HepG2 (cell line): ENCODE measurements around the gene ATG13. TPM values are rescaled to one million over a fixed set of nuclear protein-coding genes. Genes with fewer than 3 reads are reported as not detected.

ENCODE experiments used
- HNRNPH1 ChIP-seq: fragments of 200-400 bp; formaldehyde crosslinking; optimal IDR thresholded peaks from 2 replicates; pipeline ENCODE3; 2017; ENCODE audit warnings: mild to moderate bottlenecking, low read depth, low read length
- JUN ChIP-seq: sonication (generic); formaldehyde crosslinking; IDR thresholded peaks from 2 replicates; pipeline ENCODE4 v1.4.0; 2020; ENCODE audit warnings: mild to moderate bottlenecking, missing genetic modification reagents
- NR2C2 ChIP-seq: sonication (generic); formaldehyde crosslinking; IDR thresholded peaks from 2 replicates; pipeline ENCODE4 v1.4.0; 2020; ENCODE audit warnings: missing genetic modification reagents, mild to moderate bottlenecking, moderate library complexity, borderline replicate concordance
- PAWR ChIP-seq: sonication (generic); formaldehyde crosslinking; IDR thresholded peaks from 2 replicates; pipeline ENCODE4 v1.4.0; 2020; ENCODE audit warnings: missing genetic modification reagents, mild to moderate bottlenecking, borderline replicate concordance
- PHF8 ChIP-seq: sonication (generic); formaldehyde crosslinking; IDR thresholded peaks from 2 replicates; pipeline ENCODE4 v1.5.0; 2020; ENCODE audit warnings: missing genetic modification reagents
- RBFOX2 ChIP-seq: fragments of 200-400 bp; formaldehyde crosslinking; IDR thresholded peaks from 2 replicates; pipeline ENCODE4 v1.6.1; 2017; ENCODE audit warnings: low read depth, mild to moderate bottlenecking, low read length
- SNAI1 ChIP-seq: sonication (generic); formaldehyde crosslinking; IDR thresholded peaks from 2 replicates; pipeline ENCODE4 v1.5.0; 2020; ENCODE audit warnings: mild to moderate bottlenecking, missing genetic modification reagents, borderline replicate concordance
- TAF15 ChIP-seq: fragments of 200-400 bp; formaldehyde crosslinking; IDR thresholded peaks from one replicate; pipeline ENCODE4 v1.6.1; 2018; ENCODE audit warnings: mild to moderate bottlenecking, low read depth, low read length; ENCODE audit not compliant: poor library complexity, severe bottlenecking
- TEAD3 ChIP-seq: optimal IDR thresholded peaks from 2 replicates; pipeline ENCODE3; 2016; ENCODE audit warnings: borderline replicate concordance
- THAP7 ChIP-seq: sonication (generic); formaldehyde crosslinking; IDR thresholded peaks from 2 replicates; pipeline ENCODE4 v1.8.1; 2023; ENCODE audit warnings: mild to moderate bottlenecking, missing genetic modification reagents
- ZNF446 ChIP-seq: sonication (generic); formaldehyde crosslinking; IDR thresholded peaks from 2 replicates; pipeline ENCODE4 v1.5.0; 2020; ENCODE audit warnings: mild to moderate bottlenecking, missing genetic modification reagents
- ZNF543 ChIP-seq: sonication (generic); formaldehyde crosslinking; IDR thresholded peaks from 2 replicates; pipeline ENCODE4 v1.4.0; 2020; ENCODE audit warnings: mild to moderate bottlenecking, missing genetic modification reagents
- ZNF670 ChIP-seq: sonication (generic); formaldehyde crosslinking; IDR thresholded peaks from 2 replicates; pipeline ENCODE4 v1.8.0; 2022; ENCODE audit warnings: mild to moderate bottlenecking, missing genetic modification reagents, borderline replicate concordance
- ZNF839 ChIP-seq: sonication (generic); formaldehyde crosslinking; IDR thresholded peaks from 2 replicates; pipeline ENCODE4 v1.4.0; 2020; ENCODE audit warnings: missing genetic modification reagents, mild to moderate bottlenecking, borderline replicate concordance
- polyA plus RNA-seq, 8 experiments: library from polyadenylated mRNA; depleted of rRNA in 3 of 8; stranded (reverse) in 7 of 8; unstranded in 1 of 8; fragments of >200 nt; fragmentation: Illumina TruSeq in 4 of 8; extraction: Trizol in 4 of 8; gene quantifications; 2 replicates each; pipeline versions ENCODE4 v1.2.1 to v1.2.3, GENCODE V29; 2011 to 2016; ENCODE audit warnings: low read depth in 4 of 8, missing spikeins in 1 of 8, mixed read lengths in 1 of 8; ENCODE audit not compliant: insufficient read depth in 1 of 8
- total RNA-seq, 5 experiments: library from RNA; depleted of rRNA; stranded (reverse); fragments of >200 nt; fragmentation: Illumina TruSeq; extraction: Trizol; gene quantifications; 2 replicates each; pipeline ENCODE4 v1.2.3, GENCODE V29; 2016; ENCODE audit warnings: low read depth in 1 of 5
- TF ChIP-seq, protein P1 (sequence below): IDR thresholded peaks from 2 replicates; pipeline ENCODE4 v1.6.1; 2016; ENCODE audit warnings: low read depth, control low read depth
- TF ChIP-seq, protein P2 (sequence below): sonication (generic); formaldehyde crosslinking; IDR thresholded peaks from 2 replicates; pipeline ENCODE4 v1.5.1; 2020; ENCODE audit warnings: mild to moderate bottlenecking, missing genetic modification reagents, moderate library complexity
- TF ChIP-seq, protein P3 (sequence below): sonication (generic); formaldehyde crosslinking; IDR thresholded peaks from 2 replicates; pipeline ENCODE4 v1.5.1; 2020; ENCODE audit warnings: mild to moderate bottlenecking, missing genetic modification reagents, borderline replicate concordance
- TF ChIP-seq, protein P4 (sequence below): IDR thresholded peaks from 2 replicates; pipeline ENCODE4 v1.6.1; 2016; ENCODE audit warnings: low read depth, missing genetic modification reagents, missing compliant biosample characterization

The ATG13 gene
- total and polyA plus RNA-seq, 2 of the 13 experiments (the other 11 are each of a cell fraction or from before 2014, with no cell fraction given) = 55.0 to 77.3 TPM

DNA sequence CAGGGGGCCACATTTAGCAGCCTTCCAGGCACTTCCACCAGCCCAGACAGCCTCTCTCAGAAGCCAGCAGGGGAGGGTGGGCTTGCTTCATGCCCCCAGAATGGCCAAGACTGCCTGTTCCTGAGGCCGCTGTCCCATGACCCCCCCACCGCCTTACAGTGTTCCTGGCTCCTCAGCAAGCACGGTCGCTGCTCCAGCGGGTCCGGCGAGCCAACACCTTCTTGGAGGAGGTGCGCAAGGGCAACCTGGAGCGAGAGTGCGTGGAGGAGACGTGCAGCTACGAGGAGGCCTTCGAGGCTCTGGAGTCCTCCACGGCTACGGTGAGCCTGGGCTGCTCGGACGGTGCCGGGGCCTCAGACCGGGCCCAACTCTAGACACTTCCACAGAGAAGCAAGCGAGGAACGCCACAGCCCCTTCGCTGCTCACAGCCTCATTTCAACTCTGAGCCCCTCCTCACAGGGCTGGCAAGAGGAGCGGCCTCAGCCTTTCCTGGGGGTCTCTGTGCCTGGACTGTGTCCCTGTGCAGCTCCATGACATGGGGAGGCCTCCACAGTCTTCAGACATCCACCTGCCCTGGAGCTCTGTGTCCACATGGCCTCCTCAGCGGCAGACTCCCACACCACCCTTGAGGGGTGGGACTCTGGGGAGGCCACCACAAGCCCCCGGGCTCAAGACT is 102.3 kb downstream of the ATG13 start (continued):
- TF ChIP-seq, protein P1, sequence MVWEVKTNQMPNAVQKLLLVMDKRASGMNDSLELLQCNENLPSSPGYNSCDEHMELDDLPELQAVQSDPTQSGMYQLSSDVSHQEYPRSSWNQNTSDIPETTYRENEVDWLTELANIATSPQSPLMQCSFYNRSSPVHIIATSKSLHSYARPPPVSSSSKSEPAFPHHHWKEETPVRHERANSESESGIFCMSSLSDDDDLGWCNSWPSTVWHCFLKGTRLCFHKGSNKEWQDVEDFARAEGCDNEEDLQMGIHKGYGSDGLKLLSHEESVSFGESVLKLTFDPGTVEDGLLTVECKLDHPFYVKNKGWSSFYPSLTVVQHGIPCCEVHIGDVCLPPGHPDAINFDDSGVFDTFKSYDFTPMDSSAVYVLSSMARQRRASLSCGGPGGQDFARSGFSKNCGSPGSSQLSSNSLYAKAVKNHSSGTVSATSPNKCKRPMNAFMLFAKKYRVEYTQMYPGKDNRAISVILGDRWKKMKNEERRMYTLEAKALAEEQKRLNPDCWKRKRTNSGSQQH = no peak
- TF ChIP-seq RBFOX2 (peak; percentile 96), TEAD3 (CRISPR knock-in tag) (peak; percentile 40), ZNF446 (CRISPR knock-in tag) (0 out of 2 replicates have a peak, but pooled peaks have one; percentile 38), PAWR (CRISPR knock-in tag) (peak; percentile 80; the same call in 1 of the 2 replicates), PHF8 (CRISPR knock-in tag) (peak; percentile 44; the same call in 1 of the 2 replicates), ZNF543 (CRISPR knock-in tag) (0 out of 2 replicates have a peak, but pooled peaks have one; percentile 12), THAP7 (CRISPR knock-in tag) (no peak), ZNF670 (CRISPR knock-in tag) (peak; percentile 29; the same call in 1 of the 2 replicates), HNRNPH1 (no peak), ZNF839 (0 out of 2 replicates have a peak, but pooled peaks have one; percentile 4), TAF15 (no peak), JUN (no peak), SNAI1 (CRISPR knock-in tag) (peak; percentile 79), NR2C2 (CRISPR knock-in tag) (no peak)
- TF ChIP-seq, protein P2, sequence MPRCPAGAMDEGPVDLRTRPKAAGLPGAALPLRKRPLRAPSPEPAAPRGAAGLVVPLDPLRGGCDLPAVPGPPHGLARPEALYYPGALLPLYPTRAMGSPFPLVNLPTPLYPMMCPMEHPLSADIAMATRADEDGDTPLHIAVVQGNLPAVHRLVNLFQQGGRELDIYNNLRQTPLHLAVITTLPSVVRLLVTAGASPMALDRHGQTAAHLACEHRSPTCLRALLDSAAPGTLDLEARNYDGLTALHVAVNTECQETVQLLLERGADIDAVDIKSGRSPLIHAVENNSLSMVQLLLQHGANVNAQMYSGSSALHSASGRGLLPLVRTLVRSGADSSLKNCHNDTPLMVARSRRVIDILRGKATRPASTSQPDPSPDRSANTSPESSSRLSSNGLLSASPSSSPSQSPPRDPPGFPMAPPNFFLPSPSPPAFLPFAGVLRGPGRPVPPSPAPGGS (CRISPR knock-in tag) = peak; percentile 54
- TF ChIP-seq, protein P3, sequence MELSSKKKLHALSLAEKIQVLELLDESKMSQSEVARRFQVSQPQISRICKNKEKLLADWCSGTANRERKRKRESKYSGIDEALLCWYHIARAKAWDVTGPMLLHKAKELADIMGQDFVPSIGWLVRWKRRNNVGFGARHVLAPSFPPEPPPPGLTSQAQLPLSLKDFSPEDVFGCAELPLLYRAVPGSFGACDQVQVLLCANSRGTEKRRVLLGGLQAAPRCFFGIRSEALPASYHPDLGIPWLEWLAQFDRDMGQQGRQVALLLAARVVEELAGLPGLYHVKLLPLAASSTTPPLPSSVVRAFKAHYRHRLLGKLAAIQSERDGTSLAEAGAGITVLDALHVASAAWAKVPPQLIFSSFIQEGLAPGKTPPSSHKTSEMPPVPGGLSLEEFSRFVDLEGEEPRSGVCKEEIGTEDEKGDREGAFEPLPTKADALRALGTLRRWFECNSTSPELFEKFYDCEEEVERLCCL = no peak
- TF ChIP-seq, protein P4, sequence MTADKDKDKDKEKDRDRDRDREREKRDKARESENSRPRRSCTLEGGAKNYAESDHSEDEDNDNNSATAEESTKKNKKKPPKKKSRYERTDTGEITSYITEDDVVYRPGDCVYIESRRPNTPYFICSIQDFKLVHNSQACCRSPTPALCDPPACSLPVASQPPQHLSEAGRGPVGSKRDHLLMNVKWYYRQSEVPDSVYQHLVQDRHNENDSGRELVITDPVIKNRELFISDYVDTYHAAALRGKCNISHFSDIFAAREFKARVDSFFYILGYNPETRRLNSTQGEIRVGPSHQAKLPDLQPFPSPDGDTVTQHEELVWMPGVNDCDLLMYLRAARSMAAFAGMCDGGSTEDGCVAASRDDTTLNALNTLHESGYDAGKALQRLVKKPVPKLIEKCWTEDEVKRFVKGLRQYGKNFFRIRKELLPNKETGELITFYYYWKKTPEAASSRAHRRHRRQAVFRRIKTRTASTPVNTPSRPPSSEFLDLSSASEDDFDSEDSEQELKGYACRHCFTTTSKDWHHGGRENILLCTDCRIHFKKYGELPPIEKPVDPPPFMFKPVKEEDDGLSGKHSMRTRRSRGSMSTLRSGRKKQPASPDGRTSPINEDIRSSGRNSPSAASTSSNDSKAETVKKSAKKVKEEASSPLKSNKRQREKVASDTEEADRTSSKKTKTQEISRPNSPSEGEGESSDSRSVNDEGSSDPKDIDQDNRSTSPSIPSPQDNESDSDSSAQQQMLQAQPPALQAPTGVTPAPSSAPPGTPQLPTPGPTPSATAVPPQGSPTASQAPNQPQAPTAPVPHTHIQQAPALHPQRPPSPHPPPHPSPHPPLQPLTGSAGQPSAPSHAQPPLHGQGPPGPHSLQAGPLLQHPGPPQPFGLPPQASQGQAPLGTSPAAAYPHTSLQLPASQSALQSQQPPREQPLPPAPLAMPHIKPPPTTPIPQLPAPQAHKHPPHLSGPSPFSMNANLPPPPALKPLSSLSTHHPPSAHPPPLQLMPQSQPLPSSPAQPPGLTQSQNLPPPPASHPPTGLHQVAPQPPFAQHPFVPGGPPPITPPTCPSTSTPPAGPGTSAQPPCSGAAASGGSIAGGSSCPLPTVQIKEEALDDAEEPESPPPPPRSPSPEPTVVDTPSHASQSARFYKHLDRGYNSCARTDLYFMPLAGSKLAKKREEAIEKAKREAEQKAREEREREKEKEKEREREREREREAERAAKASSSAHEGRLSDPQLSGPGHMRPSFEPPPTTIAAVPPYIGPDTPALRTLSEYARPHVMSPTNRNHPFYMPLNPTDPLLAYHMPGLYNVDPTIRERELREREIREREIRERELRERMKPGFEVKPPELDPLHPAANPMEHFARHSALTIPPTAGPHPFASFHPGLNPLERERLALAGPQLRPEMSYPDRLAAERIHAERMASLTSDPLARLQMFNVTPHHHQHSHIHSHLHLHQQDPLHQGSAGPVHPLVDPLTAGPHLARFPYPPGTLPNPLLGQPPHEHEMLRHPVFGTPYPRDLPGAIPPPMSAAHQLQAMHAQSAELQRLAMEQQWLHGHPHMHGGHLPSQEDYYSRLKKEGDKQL (CRISPR knock-in tag) = 0 out of 2 replicates have a peak, but pooled peaks have one; percentile 14
